Effector memory CD4-positive, alpha-beta T cell (primary cell): ENCODE measurements around the gene SGCA.

Experiments
- DNase-seq, 3 donors: peaks; one replicate each; pipeline ENCODE4 v3.0.0-alpha.2; 2020
- H3K27ac ChIP-seq: 2 replicates; pipeline ENCODE4 v1.7.0; 2013; ENCODE audit warnings: mild to moderate bottlenecking, low read length, moderate library complexity; ENCODE audit not compliant: insufficient read depth, poor library complexity, severe bottlenecking
- H3K27me3 ChIP-seq: replicated peaks from 2 replicates; pipeline ENCODE4 v1.7.0; 2013; ENCODE audit warnings: mild to moderate bottlenecking, low read length; ENCODE audit not compliant: insufficient read depth, control insufficient read depth, poor library complexity, severe bottlenecking
- H3K36me3 ChIP-seq: 2 replicates; pipeline ENCODE4 v1.7.0; 2013; ENCODE audit warnings: mild to moderate bottlenecking, low read length, moderate library complexity; ENCODE audit not compliant: control insufficient read depth, insufficient read depth
- H3K4me1 ChIP-seq: 2 replicates; pipeline ENCODE4 v1.7.0; 2013; ENCODE audit warnings: low read length, mild to moderate bottlenecking; ENCODE audit not compliant: control insufficient read depth, insufficient read depth, poor library complexity, severe bottlenecking
- H3K4me3 ChIP-seq: 2 replicates; pipeline ENCODE4 v1.7.0; 2013; ENCODE audit warnings: low read length, low read depth, mild to moderate bottlenecking; ENCODE audit not compliant: insufficient read depth, poor library complexity, severe bottlenecking
- H3K9me3 ChIP-seq: 2 replicates; pipeline ENCODE4 v1.7.0; 2013; ENCODE audit warnings: mild to moderate bottlenecking, low read length, moderate library complexity; ENCODE audit not compliant: control insufficient read depth

The SGCA gene

DNA sequence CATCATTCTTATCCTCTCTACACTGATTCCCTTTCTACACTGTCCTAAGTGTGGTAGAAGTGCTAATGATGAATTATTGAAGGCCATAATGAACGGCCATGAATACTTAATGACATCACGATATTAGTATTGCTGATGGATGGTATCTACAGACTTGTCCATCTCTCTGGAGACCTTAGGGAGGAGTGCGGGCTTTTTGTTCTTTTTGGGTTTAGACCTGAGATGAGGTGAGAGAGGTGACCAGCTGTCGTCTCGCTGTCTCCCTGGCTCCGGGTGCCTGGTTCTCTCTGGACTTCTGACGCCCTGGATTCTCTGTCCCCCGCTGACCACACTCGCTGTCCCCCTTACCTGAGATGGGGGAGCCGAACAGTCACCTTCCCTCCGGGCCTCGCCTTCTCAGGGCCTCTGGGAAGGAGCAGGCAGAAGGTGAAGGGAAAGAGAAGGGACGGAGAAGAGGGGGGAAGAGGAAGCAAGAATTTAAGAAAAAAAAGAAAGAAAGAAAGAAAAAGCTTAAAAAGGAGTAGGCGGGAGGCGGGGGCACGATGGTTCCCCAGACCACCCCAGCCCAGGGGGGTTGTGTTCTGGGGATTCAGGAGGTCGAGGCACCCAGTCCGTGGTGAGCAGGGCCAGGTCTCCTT, 17.1 kb downstream of the SGCA start:
- DNase-seq = no peak
- no peak overlapping the region for H3K27ac ChIP-seq
- no peak overlapping the region for H3K4me3 ChIP-seq
- no peaks in the 10 kb centered on the region for H3K36me3 ChIP-seq
- no peaks in the 10 kb centered on the region for H3K27me3 ChIP-seq
- no peaks in the 10 kb centered on the region for H3K9me3 ChIP-seq
- H3K4me1 ChIP-seq = no peaks in the 10 kb centered on the region

DNA sequence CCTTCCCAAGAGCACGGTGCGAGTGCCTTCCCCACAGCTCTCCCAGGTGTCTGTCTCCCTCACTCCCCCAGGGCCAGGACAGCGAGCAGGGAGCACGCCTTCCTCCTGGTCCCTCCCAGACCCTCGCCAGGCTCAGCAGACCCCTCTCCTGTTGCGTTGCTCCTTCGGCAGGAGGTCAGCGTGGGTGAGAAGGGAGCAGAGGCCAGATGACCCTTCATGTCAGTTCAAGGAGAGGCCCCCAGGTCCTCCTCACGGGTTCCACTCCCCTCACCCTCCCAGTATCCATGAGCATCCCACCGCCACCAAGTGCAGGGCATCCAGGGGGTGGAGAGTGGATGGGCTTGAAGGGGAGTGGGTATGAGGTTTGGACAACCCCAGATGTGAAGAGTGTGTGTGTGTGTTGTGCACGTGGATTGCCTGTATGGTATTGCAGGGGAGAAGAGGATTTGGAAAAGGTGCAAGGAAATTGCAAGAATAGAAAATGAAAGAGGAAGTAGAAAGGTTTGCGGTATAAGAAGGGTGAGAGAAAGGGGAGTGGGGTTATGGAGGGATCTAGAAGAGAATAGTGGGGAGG, 17.7 kb downstream of the SGCA start:
- no peak for DNase-seq
- Histone ChIP-seq H3K36me3 (no peaks in the 10 kb centered on the region), H3K4me1 (no peaks in the 10 kb centered on the region)

GRCh38 chr17:50184064-50184463, 18.3 kb downstream of the SGCA start:
- Histone ChIP-seq H3K36me3 (no peaks in the 10 kb centered on the region), H3K9me3 (no peaks in the 10 kb centered on the region), H3K27me3 (no peaks in the 10 kb centered on the region), H3K27ac (no peak overlapping the region), H3K4me1 (no peaks in the 10 kb centered on the region), H3K4me3 (peak overlapping the region; percentile 20)
- no peak for DNase-seq

More for the DNA sequence above, 17.7 kb downstream of the SGCA start:
- Histone ChIP-seq H3K4me3 (peak overlapping the region; percentile 20), H3K9me3 (no peaks in the 10 kb centered on the region), H3K27me3 (no peaks in the 10 kb centered on the region), H3K27ac (no peak overlapping the region)

DNA sequence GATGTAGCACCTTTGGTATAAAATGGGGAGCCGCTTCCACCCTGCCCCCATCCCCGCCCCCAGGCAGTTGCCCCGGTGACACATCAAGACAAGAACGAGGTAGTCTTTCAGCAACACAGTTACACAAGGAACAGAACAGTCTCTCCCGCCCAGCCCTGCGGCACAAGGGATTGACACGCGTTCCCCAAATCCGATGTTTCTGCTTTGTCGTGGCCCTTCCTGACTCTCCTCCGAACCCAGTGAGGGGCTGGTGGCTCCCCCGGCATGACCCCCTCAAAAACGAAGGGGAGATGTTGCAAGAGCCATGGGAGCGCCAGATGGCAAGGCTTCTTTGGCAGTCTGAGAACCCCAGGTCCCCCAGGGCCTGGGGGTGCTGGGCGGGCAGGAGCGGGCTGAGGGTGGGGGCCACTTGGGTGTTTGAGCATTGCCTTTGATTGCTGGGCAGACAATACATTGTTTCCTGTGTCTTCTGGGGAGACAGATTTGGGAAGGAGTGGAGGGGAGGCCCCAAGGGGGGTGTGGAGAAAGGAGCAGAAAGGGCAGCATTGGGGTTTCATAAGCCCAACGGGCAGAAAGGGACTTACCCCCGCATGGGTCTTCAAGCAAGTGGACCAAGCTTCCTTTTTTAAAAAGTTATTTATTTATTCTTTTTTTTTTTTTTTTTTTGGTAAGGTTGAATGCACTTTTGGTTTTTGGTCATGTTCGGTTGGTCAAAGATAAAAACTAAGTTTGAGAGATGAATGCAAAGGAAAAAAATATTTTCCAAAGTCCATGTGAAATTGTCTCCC, 19.0 kb downstream of the SGCA start:
- H3K4me3 ChIP-seq = no peak overlapping the region
- no peak for DNase-seq
- H3K27ac ChIP-seq = no peak overlapping the region
- H3K9me3 ChIP-seq = no peaks in the 10 kb centered on the region
- H3K36me3 ChIP-seq = no peaks in the 10 kb centered on the region
- H3K4me1 ChIP-seq = no peaks in the 10 kb centered on the region
- H3K27me3 ChIP-seq = no peaks in the 10 kb centered on the region

DNA sequence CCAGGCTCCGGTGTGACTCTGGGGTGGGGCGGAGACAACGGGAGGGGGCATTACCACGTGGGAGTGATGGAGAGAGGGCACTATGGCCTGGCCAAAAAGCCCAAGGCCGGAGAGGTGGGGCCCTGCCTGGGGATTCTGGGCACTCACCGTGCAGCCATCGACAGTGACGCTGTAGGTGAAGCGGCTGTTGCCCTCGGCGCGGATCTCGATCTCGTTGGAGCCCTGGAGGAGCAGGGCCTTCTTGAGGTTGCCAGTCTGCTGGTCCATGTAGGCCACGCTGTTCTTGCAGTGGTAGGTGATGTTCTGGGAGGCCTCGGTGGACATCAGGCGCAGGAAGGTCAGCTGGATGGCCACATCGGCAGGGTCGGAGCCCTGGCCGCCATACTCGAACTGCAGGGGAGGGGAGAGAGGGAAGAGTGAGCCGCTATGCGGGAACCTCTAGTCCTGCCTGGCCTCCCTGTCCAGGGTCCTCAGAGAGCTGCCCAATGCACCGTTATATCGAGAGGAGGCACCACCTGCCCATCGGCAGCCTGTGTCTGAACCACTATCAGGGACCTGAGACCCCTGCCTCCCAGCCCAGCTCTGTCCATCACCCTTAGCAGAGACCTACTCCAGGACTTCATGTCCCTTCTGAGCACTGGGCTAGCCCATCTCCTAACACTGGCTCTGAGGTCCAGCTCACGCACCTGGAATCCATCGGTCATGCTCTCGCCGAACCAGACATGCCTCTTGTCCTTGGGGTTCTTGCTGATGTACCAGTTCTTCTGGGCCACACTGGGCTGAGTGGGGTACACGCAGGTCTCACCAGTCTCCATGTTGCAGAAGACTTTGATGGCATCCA, 20.0 kb downstream of the SGCA start:
- no peak for DNase-seq
- H3K27ac ChIP-seq = no peak overlapping the region
- H3K4me1 ChIP-seq = no peaks in the 10 kb centered on the region
- H3K27me3 ChIP-seq = no peaks in the 10 kb centered on the region
- H3K36me3 ChIP-seq = no peaks in the 10 kb centered on the region
- no peak overlapping the region for H3K4me3 ChIP-seq
- no peaks in the 10 kb centered on the region for H3K9me3 ChIP-seq

DNA sequence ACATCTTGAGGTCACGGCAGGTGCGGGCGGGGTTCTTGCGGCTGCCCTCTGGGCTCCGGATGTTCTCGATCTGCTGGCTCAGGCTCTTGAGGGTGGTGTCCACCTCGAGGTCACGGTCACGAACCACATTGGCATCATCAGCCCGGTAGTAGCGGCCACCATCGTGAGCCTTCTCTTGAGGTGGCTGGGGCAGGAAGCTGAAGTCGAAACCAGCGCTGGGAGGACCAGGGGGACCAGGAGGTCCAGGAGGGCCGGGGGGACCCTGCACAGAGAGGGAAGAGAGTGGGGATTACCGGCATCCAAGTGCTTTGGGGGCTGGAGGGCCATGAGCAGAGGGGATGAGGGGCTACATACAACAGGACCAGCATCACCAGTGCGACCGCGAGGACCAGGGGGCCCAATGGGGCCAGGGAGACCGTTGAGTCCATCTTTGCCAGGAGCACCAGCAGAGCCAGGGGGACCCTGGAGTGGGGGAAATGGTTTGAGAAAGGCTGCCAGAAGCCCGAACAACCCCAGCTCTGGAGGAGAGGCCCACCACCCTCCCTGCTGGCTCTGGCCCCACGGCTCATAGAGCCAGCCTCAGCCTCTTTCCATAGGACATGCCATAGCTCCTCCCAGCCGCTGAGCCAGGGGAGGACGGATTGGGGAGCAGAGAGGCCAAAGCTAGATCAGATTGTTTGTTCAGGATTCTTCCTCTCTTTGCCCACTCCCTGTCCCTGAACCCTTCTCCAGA, 21.0 kb downstream of the SGCA start:
- Histone ChIP-seq H3K27ac (no peak overlapping the region), H3K4me1 (no peaks in the 10 kb centered on the region), H3K36me3 (no peaks in the 10 kb centered on the region), H3K27me3 (no peaks in the 10 kb centered on the region), H3K9me3 (no peaks in the 10 kb centered on the region), H3K4me3 (no peak overlapping the region)
- DNase-seq = no peak

- DNase-seq = no peak
- Histone ChIP-seq H3K36me3 (no peaks in the 10 kb centered on the region), H3K9me3 (no peaks in the 10 kb centered on the region), H3K27me3 (no peaks in the 10 kb centered on the region), H3K27ac (no peak overlapping the region), H3K4me3 (no peak overlapping the region), H3K4me1 (no peaks in the 10 kb centered on the region)
Measured at GRCh38 chr17:50187394-50187725, 21.6 kb downstream of the SGCA start.

- H3K9me3 ChIP-seq = no peaks in the 10 kb centered on the region
- H3K4me3 ChIP-seq = no peak overlapping the region
- H3K27me3 ChIP-seq = no peaks in the 10 kb centered on the region
- no peak for DNase-seq
- H3K4me1 ChIP-seq = no peaks in the 10 kb centered on the region
- no peaks in the 10 kb centered on the region for H3K36me3 ChIP-seq
- no peak overlapping the region for H3K27ac ChIP-seq
Measured at GRCh38 chr17:50187751-50188530, 22.1 kb downstream of the SGCA start.

DNA sequence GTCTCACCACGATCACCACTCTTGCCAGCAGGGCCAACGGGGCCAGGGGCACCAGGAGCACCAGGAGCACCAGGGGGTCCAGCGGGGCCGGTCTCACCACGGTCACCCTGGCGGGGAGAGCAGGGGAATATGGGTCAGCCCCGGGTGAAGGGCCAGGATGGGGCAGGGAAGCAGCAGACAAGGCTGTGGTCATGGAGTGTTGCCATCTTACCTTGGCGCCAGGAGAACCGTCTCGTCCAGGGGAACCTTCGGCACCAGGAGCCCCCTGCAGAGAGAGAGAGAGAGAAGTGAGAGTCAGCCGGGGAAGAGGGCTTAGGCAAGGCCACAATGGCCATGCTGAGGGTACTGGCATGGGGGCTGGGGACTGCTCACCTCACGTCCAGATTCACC, 22.7 kb downstream of the SGCA start:
- no peaks in the 10 kb centered on the region for H3K4me1 ChIP-seq
- H3K9me3 ChIP-seq = no peaks in the 10 kb centered on the region
- H3K27ac ChIP-seq = no peak overlapping the region
- no peak overlapping the region for H3K4me3 ChIP-seq
- no peaks in the 10 kb centered on the region for H3K27me3 ChIP-seq
- no peaks in the 10 kb centered on the region for H3K36me3 ChIP-seq
- DNase-seq = no peak
